GM12801 (cell line): ENCODE data around the gene ARID2.

Experiments
- CTCF ChIP-seq: IDR thresholded peaks from one replicate; pipeline ENCODE4 v1.5.1; 2011; ENCODE audit warnings: control low read depth; ENCODE audit not compliant: insufficient read length; ENCODE audit errors: extremely low read depth

The ARID2 gene

GRCh38 chr12:45742590-45742989 is 13.1 kb downstream of the ARID2 start:
- no peak for TF ChIP-seq CTCF

- TF ChIP-seq CTCF = no peak
These were observed 13.7 kb downstream of the ARID2 start for GRCh38 chr12:45743247-45743646.

- TF ChIP-seq CTCF = no peak
These were observed 16.4 kb downstream of the ARID2 start for GRCh38 chr12:45745861-45746277.

- TF ChIP-seq CTCF = no peak
These were observed 27.2 kb downstream of the ARID2 start for GRCh38 chr12:45756666-45757065.

GRCh38 chr12:45757172-45757571 is 27.7 kb downstream of the ARID2 start:
- TF ChIP-seq CTCF = no peak

GRCh38 chr12:45760333-45760732 is 30.8 kb downstream of the ARID2 start:
- TF ChIP-seq CTCF = no peak

GRCh38 chr12:45762185-45763110 is 32.9 kb downstream of the ARID2 start:
- no peak for TF ChIP-seq CTCF
